ENCODE measurements around the gene ADTRP.

The ADTRP gene

GRCh38 chr6:11755725-11756124 is 22.9 kb downstream of the ADTRP start:
- no peak for DNase-seq (ENCODE audit: low spot score)

- peak; percentile 63 for DNase-seq (ENCODE audit: low spot score)
These were observed 23.9 kb downstream of the ADTRP start for GRCh38 chr6:11754625-11755271.

- no peak for DNase-seq (ENCODE audit: low spot score)
These were observed 24.8 kb downstream of the ADTRP start for GRCh38 chr6:11753798-11754197.

- DNase-seq (ENCODE audit: low spot score): peak; percentile 22
These were observed 26.2 kb downstream of the ADTRP start for GRCh38 chr6:11752360-11752759.

GRCh38 chr6:11750682-11751081 is 27.9 kb downstream of the ADTRP start:
- no peak for DNase-seq (ENCODE audit: low spot score)

- no peak for DNase-seq (ENCODE audit: low spot score)
These were observed 29.9 kb downstream of the ADTRP start for GRCh38 chr6:11748591-11749210.

- DNase-seq (ENCODE audit: low spot score): no peak
These were observed 31.6 kb downstream of the ADTRP start for GRCh38 chr6:11747021-11747420.

GRCh38 chr6:11744753-11745152 is 33.9 kb downstream of the ADTRP start:
- peak; percentile 76 for DNase-seq (ENCODE audit: low spot score)

- DNase-seq (ENCODE audit: low spot score): no peak
These were observed 34.5 kb downstream of the ADTRP start for GRCh38 chr6:11744101-11744500.

GRCh38 chr6:11740875-11741274 is 37.7 kb downstream of the ADTRP start:
- no peak for DNase-seq (ENCODE audit: low spot score)

- DNase-seq (ENCODE audit: low spot score): no peak
These were observed 39.8 kb downstream of the ADTRP start for GRCh38 chr6:11738661-11739375.

GRCh38 chr6:11738234-11738633 is 40.4 kb downstream of the ADTRP start:
- DNase-seq (ENCODE audit: low spot score): no peak

GRCh38 chr6:11736601-11737000 is 42.0 kb downstream of the ADTRP start:
- DNase-seq (ENCODE audit: low spot score): no peak

GRCh38 chr6:11734861-11735613 is 43.6 kb downstream of the ADTRP start:
- DNase-seq (ENCODE audit: low spot score): no peak

- peak; percentile 86 for DNase-seq (ENCODE audit: low spot score)
These were observed 46.5 kb downstream of the ADTRP start for GRCh38 chr6:11732036-11732631.

- no peak for DNase-seq (ENCODE audit: low spot score)
These were observed 47.2 kb downstream of the ADTRP start for GRCh38 chr6:11731423-11731822.

GRCh38 chr6:11730641-11731040 is 48.0 kb downstream of the ADTRP start:
- DNase-seq (ENCODE audit: low spot score): no peak

GRCh38 chr6:11729076-11729475 is 49.5 kb downstream of the ADTRP start:
- DNase-seq (ENCODE audit: low spot score): no peak

- no peak for DNase-seq (ENCODE audit: low spot score)
These were observed 50.3 kb downstream of the ADTRP start for GRCh38 chr6:11727998-11728961.

- DNase-seq (ENCODE audit: low spot score): no peak
These were observed 51.1 kb downstream of the ADTRP start for GRCh38 chr6:11727346-11727997.

- DNase-seq (ENCODE audit: low spot score): no peak
These were observed 54.3 kb downstream of the ADTRP start for GRCh38 chr6:11724286-11724685.
